HG03571 (cell line): ENCODE results near the gene OR5H15.
"Not testable (repeated sequence)": the region's sequence is repeated elsewhere in the genome, so short reads cannot be mapped to it uniquely, and the experiment has no call there.

Source experiments
- ATAC-seq: cut with Tn5 transposase; IDR thresholded peaks from one replicate; pipeline ENCODE4 v1.9.1; 2021; ENCODE audit not compliant: unreplicated experiment

The OR5H15 gene

DNA sequence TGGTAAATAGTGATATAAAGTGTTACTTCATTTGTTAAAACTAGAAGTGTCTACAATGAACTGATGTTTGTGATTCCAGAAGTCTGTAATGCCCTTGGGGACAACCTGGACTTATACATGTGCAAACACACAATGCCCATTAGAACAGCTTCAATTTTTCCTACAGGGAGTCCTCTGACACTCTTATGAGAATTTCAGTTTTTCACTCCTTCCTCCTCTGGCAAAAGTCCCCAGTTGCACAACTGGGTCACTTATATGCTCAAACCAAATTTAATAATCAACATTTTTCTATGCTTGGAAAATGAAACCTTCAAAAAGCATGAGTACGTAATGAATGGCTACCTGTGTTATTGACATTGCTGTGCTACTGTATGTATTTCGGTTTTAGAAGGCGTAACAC lies at the start of gene OR5H15:
Gene OR5H15 (plus strand): TSS at position 301 of the 400 bp plus-strand sequence. CDS start 2,004 bp downstream, outside the sequence.
- ATAC-seq = no peak

DNA sequence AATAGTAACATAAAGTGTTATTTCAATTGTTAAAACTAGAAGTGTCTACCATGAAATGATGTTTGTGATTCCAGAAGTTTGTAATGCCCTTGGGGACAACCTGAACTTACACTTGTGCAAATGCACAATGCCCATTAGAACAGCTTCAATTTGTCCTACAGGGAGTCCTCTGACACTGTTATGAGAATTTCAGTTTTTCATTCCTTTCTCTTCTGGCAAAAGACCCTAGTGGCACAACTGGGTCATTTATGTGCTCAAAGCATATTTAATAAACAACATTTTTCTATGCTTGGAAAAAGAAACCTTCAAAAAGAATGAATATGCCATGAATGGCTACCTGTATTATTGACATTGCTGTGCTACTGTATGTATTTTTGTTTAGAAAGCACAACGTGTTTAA lies 36.1 kb upstream of the OR5H15 start, which contains the start of gene OR5H1:
Gene OR5H1 (plus strand): TSS at position 301 of the 400 bp plus-strand sequence. CDS start 1,977 bp downstream, outside the sequence.
- no peak for ATAC-seq

DNA sequence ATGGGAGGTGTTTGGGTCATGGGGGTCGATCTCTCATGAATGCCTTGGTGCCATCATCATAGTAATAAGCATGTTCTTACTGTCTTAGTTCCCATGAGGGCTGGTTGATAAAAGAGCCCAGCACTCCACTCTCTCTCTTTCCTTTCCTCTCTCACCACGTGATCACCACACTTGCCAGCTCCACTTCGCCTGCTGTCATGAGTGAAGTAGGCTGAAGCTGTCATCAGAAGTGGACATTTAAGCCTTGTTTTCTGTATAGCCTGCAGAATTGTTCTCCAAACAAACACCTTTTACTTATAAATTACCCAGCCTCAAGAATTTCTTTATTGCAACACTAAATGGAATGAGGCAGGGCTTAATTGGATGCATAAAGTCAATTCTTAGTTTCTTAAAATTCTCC lies 29.9 kb upstream of the OR5H15 start:
- no peak for ATAC-seq

DNA sequence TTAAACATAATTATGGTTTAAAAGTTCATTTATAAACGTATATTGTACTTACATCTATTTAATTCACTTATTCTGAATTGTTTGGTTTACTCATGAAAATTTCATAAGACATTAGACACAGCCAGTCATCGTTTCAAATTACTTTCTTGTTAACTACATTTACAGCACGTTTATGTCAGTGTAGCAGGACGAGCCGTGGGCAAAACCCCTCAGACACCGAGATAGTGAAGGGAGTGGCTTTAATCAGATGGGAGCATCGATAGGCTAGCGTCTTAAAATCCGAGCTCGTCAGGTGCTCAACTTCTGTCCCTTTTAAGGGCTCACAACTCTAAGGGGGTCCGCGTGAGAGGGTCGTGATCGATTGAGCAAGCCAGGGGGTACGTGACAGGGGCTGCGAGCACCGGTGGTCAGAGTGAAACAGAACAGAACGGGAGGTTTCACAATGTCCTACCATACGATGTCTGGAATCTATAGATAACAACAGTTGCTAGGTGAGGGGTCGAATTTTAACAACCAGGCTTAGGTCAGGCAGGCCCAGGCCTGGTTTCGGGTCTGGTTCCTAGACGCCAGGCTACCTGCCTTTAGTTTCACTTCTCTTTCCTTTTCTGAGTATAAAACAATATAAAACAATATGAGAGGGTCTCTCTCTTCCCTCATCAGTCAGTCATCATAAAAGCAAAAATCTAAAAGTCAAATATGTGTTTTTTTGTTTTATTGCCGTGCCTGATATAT lies 28.5 kb upstream of the OR5H15 start:
- not testable (repeated sequence) for ATAC-seq

DNA sequence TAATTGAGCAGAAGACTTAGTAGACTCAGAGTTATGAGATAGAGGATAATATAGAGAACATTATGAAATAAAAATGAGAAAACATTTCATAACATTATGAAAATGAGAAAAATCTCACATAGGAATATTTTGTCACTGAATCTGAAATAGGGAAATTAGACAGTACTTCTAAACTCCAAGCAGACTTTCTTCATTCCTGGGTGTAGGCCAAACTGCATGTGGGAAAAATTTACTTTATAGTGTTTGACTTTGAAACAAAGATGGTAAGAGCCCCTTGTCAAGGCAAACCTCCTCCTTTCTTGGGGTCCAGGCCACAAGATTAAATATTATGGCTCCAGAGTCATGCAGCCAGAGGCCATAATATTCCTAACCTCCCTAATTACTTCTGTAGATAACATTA lies 26.0 kb upstream of the OR5H15 start:
- no peak for ATAC-seq

DNA sequence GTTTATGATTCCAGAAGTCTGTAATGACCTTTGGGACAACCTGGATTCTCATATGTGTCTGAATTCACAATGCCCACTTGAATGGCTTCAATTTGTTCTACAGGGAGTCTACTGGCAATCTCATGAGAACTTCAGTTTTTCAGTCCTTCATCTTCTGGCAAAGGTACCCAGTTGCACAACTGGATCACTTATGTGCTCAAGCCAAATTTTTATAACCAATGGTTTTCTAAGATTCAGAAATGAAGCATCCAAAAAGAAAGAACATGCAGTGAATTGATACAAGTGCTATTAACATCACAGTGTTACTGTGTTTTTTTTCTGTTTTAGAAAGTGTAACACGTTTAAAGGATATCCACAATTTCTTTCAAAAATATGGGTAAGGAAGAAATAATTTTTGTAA lies 19.3 kb upstream of the OR5H15 start, which contains the start of gene OR5H14:
Gene OR5H14 (plus strand): TSS at position 301 of the 400 bp plus-strand sequence. CDS start 1,907 bp downstream, outside the sequence.
- ATAC-seq = no peak

DNA sequence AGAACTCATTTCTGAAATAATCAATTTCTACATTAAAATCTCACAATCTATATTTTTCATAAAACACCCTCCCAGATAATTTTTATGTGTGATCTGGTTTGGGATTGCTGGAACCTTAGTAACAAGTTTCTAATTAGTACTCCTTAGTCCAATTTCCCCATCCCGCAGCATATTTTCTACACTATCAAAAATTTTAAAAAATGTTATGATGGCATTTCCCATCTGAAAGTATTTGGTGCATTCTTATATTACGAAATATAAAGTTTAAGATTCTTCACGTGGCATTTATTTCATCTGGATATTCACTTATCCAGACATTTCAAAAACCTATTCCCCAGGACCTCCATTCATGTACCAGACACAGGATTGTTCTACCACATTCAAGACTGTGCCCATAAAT lies 17.7 kb upstream of the OR5H15 start:
- no peak for ATAC-seq

DNA sequence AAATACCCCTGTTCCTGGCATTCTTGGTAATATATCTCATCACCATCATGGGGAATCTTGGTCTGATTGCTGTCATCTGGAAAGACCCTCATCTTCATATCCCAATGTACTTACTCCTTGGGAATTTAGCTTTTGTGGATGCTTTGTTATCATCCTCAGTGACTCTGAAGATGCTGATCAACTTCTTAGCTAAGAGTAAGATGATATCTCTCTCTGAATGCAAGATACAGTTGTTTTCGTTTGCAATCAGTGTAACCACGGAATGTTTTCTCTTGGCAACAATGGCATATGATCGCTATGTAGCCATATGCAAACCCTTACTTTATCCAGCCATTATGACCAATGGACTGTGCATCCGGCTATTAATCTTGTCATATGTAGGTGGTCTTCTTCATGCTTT lies 17.0 kb upstream of the OR5H15 start:
- not testable (repeated sequence) for ATAC-seq

DNA sequence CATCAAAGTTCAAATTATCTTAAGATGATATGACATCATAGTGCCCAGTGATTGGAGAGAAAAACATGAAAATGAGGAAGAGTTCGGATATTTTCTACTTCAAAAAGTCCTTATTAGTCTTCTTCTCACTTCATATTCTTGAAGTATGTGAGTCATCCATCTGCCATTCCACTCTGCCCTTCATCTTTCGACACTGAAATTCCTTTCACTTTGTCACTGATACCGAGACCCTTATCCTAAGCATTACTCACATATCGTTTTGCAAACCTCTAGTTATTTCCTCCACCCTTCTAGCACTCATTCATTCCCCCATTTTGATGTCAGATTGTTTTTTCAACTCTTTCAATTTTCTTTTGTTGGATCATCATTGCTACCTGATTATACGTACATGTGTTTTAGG lies 15.3 kb upstream of the OR5H15 start:
- ATAC-seq = no peak

DNA sequence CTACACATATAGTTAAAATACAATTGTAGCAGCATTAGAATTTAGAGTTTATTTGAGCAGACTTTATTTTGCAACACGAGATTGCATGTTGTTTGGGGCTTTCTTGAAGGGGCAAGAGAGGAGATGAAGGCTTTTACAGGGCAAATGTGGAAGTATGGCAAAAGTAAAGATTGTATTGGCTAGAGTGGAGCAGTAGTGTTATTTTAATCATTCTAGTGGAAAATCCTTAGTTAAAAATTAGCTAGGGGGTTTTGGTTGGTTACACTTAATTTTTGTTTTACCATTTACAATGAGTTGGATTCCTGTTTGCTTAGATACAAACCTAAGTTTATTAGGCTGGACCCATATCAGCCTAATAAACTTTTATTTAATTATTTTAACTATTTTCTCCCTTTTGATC lies 4.6 kb downstream of the OR5H15 start:
- no peak for ATAC-seq

DNA sequence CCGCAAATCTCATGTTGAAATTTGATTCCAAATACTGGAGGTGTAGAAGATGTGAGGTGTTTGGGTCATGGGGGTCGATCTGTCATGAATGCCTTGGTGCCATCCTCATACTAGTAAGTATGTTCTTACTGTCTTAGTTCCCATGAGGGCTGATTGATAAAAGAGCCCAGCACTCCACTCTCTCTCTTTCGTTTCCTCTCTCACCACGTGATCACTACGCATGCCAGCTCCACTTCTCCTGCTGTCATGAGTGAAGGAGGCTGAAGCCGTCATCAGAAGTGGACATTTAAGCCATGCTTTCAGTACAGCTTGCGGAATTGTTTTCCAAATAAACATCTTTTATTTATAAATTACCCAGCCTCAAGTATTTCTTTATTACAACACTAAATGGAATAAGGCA lies 6.1 kb downstream of the OR5H15 start:
- ATAC-seq = no peak

DNA sequence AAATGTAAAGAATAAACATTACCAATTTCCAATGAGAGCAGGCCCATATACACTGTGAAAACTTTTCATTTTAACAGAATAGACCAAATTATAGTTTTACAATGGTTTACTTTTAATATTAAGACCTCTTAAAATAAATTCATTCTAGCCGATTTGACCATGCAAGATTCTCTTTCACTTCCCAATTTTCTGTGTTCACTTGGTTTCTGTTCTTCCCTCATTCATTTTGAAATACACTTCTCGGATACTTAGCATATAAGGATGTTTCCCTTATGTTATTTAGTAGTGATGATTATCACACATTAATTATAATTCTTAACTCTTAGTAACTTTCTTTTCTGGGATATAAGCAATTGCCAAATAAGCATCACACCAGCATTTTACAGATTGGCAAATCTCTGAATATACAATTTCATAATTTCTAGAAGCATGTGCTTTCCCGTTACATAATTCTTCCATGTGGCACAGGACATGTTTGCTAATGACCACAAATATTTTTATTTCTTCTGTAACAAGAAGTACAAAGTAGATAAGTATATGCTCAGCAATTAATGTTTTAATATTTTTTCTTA lies 13.9 kb downstream of the OR5H15 start:
- ATAC-seq = no peak

DNA sequence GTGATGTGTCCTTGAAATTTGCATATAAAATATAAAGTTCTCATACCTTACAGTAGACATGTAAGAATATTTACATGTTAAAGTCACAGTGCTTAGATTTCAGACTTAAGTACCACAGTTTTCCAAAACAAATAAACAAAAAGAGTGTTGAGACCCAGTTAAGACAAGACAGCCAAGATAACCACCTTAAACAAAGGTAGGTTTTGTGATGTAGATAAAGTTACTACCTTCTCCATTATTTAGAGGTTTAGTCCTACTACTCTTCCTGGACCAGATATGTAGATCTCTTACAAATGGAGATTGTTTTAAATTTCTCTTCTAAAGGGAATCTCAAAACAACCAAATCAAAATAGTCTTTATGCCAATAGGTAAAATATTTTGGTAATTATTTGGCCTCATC lies 15.7 kb downstream of the OR5H15 start:
- no peak for ATAC-seq

DNA sequence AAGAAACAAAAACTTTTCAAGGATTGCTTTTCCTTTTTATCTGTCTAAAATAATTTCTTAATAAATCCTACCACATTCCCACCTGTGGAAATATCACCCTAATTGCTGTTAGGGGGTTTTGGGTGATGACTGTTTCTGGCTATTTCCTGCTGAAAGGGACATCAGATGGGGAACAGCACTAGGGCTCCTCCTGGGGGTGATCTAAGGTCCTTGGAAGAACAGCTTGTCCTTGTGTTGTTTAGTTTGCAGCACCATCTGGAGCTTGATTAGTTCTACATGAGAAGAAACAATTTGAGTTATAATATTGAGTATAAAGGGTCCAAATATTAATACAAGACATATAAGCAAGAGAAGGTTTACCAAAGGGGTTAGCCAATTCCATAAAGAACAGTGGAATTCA lies 18.7 kb downstream of the OR5H15 start:
- ATAC-seq = no peak

DNA sequence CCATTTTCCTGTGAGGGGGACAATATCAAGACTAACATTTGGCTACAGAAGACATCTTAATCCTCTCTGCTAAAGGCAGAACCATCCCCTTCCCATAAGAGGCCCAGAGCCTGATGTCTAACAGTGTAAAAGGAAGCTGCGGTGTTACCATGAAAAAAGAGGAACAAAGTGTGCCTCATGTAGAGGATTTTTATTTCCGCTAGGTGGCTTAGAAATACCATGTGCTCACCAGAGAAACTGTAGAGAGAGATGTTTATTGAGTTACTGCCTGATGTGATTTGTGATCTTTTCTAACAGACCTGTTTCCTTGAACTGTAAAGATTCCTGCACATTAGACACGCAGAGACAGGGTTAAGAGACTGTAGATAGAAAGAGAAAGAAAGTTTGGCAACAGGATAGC lies 22.0 kb downstream of the OR5H15 start:
- no peak for ATAC-seq

DNA sequence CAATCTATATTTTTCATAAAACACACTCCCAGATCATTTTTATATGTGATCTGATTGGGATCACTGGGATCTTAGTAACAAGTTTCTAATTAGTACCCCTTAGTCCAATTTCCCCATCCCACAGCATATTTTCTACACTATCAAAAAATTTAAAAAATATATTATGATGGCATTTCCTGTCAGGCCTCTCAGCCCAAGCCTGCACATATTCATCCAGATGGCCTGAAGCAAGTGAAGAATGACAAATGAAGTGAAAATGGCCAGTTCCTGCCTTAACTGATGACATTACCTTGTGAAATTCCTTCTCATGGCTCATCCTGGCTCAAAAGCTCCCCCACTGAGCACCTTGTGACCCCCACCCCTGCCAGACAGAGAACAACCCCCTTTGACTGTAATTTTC lies 24.4 kb downstream of the OR5H15 start:
- ATAC-seq = not testable (repeated sequence)

DNA sequence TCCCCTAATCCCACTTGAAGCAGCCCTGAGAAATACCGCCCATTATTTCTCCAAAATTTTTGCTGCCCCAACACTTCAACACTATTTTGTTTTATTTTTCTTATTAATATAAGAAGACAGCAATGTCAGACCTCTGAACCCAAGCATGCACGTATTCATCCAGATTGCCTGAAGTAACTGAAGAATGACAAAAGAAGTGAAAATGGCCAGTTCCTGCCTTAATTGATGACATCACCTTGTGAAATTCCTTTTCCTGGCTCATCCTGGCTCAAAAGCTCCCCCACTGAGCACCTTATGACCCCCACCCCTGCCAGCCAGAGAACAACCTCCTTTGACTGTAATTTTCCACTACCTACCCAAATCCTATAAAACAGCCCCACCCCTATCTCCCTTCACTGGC lies 29.8 kb downstream of the OR5H15 start:
- not testable (repeated sequence) for ATAC-seq

DNA sequence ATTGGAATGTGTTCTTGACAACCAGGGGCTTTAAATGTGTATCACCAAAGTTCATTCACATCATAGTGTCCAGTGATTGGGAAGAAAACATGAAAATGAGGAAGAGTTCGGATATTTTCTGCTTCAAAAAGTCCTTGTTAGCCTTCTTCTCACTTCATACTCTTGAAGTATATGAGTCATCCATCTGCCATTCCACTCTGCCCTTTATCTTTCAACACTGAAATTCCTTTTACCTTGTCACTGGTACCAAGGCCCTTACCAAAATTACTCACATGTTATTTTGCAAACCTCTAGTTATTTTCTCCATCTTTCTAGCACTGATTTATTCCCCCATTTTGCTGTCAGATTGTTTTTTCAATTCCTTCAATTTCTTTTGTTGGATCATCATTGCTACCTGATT lies 32.5 kb downstream of the OR5H15 start:
- no peak for ATAC-seq

DNA sequence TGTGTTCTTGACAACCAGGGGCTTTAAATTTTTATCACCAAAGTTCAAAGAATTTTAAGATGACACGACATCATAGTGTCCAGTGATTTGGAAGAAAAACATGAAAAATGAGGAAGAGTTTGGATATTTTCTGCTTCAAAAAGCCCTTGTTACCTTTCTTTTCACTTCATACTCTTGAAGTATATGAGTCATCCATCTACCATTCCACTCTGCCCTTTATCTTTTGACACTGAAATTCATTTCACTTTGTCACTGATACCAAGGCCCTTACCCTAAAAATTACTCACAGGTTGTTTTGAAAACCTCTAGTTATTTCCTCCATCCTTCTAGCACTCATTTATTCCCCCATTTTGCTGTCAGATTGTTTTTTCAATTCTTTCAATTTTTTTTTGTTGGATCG lies 42.7 kb downstream of the OR5H15 start:
- no peak for ATAC-seq

DNA sequence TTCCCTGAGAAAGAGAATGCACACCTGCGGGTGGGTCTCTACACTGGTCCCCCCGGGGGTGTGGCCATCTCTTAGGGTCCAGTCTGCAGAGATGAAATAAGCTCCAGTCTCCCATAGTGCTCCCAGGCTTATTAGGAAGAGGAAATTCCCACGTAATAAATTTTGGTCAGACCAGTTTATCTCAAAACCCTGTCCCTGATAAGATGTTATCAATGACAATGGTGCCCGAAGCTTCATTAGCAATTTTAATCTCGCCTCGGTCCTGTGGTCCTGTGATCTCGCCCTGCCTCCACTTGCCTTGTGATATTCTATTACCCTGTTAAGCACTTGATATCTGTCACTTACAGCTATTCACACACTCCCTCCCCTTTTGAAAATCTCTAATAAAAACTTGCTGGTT lies 46.8 kb downstream of the OR5H15 start:
- ATAC-seq = no peak

DNA sequence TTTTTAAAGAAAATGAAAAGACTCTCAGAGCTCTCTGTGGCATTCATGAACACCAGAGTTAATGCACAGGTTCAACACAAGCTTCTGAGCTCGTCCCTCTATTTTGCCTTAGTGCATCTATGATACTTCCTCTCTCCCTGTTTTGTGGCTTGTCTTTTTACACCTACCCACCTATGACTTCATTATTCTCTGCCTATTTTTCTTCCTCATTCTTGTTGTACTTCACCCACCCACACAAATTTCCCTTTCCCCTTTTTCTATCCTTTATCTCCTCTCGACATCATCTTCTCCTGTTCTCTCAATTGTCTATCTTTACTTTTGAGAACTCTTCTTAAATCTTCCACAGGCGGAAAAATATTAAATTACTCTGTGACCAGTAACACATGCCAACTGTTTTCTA lies 48.6 kb downstream of the OR5H15 start:
- ATAC-seq = no peak
